ENCODE measurements around the gene CCL25. TPM values are rescaled to one million over a fixed set of nuclear protein-coding genes. Genes with fewer than 3 reads are reported as not detected.

The CCL25 gene
- total and polyA plus RNA-seq, 2 of the 13 experiments (the other 11 are each of a cell fraction or from before 2014, with no cell fraction given), result not detected

GRCh38 chr19:8090950-8091349, 38.4 kb downstream of the CCL25 start:
- Histone ChIP-seq H3K4me1 (ENCODE audit: insufficient read depth, low read length) (peaks cover 32% of the 10 kb centered on the region), H3K4me3 (replicated peaks in 1 of 3; ENCODE audit: insufficient read depth in 1 of 3, low read depth in 2 of 3, low read length in 3 of 3) (peak overlapping the region in 1 of 3 experiments; percentile 23; a peak in 1 of 6 replicates), H3K27ac (ENCODE audit: extremely low read length, insufficient read depth, low read length) (no peak overlapping the region), H4K20me1 (ENCODE audit: insufficient read depth, low read length) (no peaks in the 10 kb centered on the region), H3K9me3 (ENCODE audit: low read length) (peaks cover 9% of the 10 kb centered on the region), H3K4me2 (ENCODE audit: low read depth, low read length) (peak overlapping the region; percentile 50; the same call in 1 of the 2 replicates), H2AFZ (ENCODE audit: low read length) (no peak overlapping the region), H3K9ac (ENCODE audit: insufficient read depth, low read depth, low read length) (no peak overlapping the region), H3K36me3 (replicated peaks in 1 of 2; ENCODE audit: control insufficient read depth in 1 of 2, insufficient read depth in 2 of 2, low read length in 2 of 2) (no peaks in the 10 kb centered on the region), H3K79me2 (ENCODE audit: insufficient read depth, low read length) (no peaks in the 10 kb centered on the region), H3K27me3 (ENCODE audit: control insufficient read depth in 1 of 2, insufficient read depth in 2 of 2, low read length in 2 of 2) (no peaks in the 10 kb centered on the region)
- intact Hi-C loops (cut with micrococcal nuclease; ENCODE audit: unreplicated experiment) (no loop called here), in situ Hi-C loops (cut with HindIII; ENCODE audit: extremely low pct_ligation_motif_present, low pct_unique_long_range_greater_than_20kb) (no loop called here)
- no peak for TF ChIP-seq ZNF451 (CRISPR knock-in tag; IDR thresholded peaks at IDR 0.05)
- TF ChIP-seq CERS6 (CRISPR knock-in tag; IDR thresholded peaks at IDR 0.05), result no peak
- 0 out of 2 replicates have a peak, but pooled peaks have one; percentile 20 for TF ChIP-seq ZNF501 (CRISPR knock-in tag; IDR thresholded peaks at IDR 0.05)
- FAIRE-seq, result no peak
- POLR2A ChIA-PET, result no interaction called here
- no peak for ATAC-seq
- CTCF ChIA-PET (ENCODE audit: low intra/inter-chr PET ratio, low total read pairs), result no interaction called here
- no TSS peak for BruUV-seq (replicated peaks)
- WGBS (ENCODE audit: low lambda C conversion rate), result 60% methylated on average over 2 of the region's 2 CpGs
- no peak for DNase-seq (ENCODE audit: low spot score)

- no peak for FAIRE-seq
- ATAC-seq, result no peak
- H3K36me3 ChIP-seq (replicated peaks in 1 of 2; ENCODE audit: control insufficient read depth in 1 of 2, insufficient read depth in 2 of 2, low read length in 2 of 2), result no peaks in the 10 kb centered on the region
- no peak for DNase-seq (ENCODE audit: low spot score)
- H3K4me3 ChIP-seq (replicated peaks in 1 of 3; ENCODE audit: insufficient read depth in 1 of 3, low read depth in 2 of 3, low read length in 3 of 3), result no peak overlapping the region
- no TSS peak for BruUV-seq (replicated peaks)
- no peak overlapping the region for H2AFZ ChIP-seq (ENCODE audit: low read length)
- TF ChIP-seq ZNF337 (CRISPR knock-in tag; IDR thresholded peaks at IDR 0.05; ENCODE audit: borderline replicate concordance, low read depth), result no peak
- no peaks in the 10 kb centered on the region for H3K27me3 ChIP-seq (ENCODE audit: control insufficient read depth in 1 of 2, insufficient read depth in 2 of 2, low read length in 2 of 2)
- POLR2A ChIA-PET, result no interaction called here
- no peaks in the 10 kb centered on the region for H4K20me1 ChIP-seq (ENCODE audit: insufficient read depth, low read length)
- peaks cover 13% of the 10 kb centered on the region for H3K9me3 ChIP-seq (ENCODE audit: low read length)
- no peak overlapping the region for H3K9ac ChIP-seq (ENCODE audit: insufficient read depth, low read depth, low read length)
- H3K4me2 ChIP-seq (ENCODE audit: low read depth, low read length), result no peak overlapping the region
- intact Hi-C loops (cut with micrococcal nuclease; ENCODE audit: unreplicated experiment), result no loop called here
- in situ Hi-C loops (cut with HindIII; ENCODE audit: extremely low pct_ligation_motif_present, low pct_unique_long_range_greater_than_20kb), result no loop called here
- CTCF ChIA-PET (ENCODE audit: low intra/inter-chr PET ratio, low total read pairs), result interaction anchor here (0.5 kb wide), 1 partner anchor 56 kb away, joined by 3 read pairs; no protein-coding TSS in a partner anchor
- H3K27ac ChIP-seq (ENCODE audit: extremely low read length, insufficient read depth, low read length), result no peak overlapping the region
- H3K4me1 ChIP-seq (ENCODE audit: insufficient read depth, low read length), result peaks cover 18% of the 10 kb centered on the region
- WGBS (ENCODE audit: low lambda C conversion rate), result 89% methylated on average over 2 of the region's 2 CpGs
- no peaks in the 10 kb centered on the region for H3K79me2 ChIP-seq (ENCODE audit: insufficient read depth, low read length)
These were observed 41.2 kb downstream of the CCL25 start for GRCh38 chr19:8093740-8094139.

Measured in HepG2 (cell line).